GM23248 (cell line): ENCODE results near the gene UBE2I.

Source experiments
- EZH2 ChIP-seq: fragments of 200-600 bp; sonication (generic); IDR thresholded peaks from 2 replicates; pipeline ENCODE4 v1.6.1; 2018; ENCODE audit warnings: antibody characterized with exemption, mild to moderate bottlenecking; ENCODE audit not compliant: insufficient read depth, poor library complexity, severe bottlenecking
- EZH2phosphoT487 ChIP-seq: fragments of 200-600 bp; sonication (generic); IDR thresholded peaks from 2 replicates; pipeline ENCODE4 v1.6.1; 2018; ENCODE audit warnings: antibody characterized with exemption, moderate library complexity, mild to moderate bottlenecking, low read depth; ENCODE audit not compliant: insufficient read depth

DNA sequence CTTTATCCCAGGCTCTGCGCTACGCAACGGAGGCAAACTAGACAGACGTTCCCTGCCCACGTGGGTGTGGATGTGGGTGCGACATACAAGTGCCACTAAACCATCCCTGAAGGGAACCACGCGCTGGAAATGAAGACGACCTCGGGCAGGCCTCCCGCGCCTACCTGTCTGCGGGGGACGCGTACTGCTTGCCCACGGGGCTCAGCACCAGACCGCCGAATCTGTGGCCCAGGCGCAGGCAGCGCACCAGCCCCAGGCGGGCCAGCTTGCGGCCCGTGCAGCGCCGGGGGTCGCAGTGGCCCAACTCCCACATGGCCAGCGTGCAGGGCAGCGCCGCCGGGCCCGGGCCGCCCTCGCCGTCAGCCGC, 41.8 kb downstream of the UBE2I start:
- no peak for TF ChIP-seq EZH2phosphoT487
- no peak for TF ChIP-seq EZH2
